H9 (cell line): ENCODE data around the gene SOX21. TPM values are rescaled to one million over a fixed set of nuclear protein-coding genes. Genes with fewer than 3 reads are reported as not detected.

Experiments used
- DNase-seq: peaks from one replicate; pipeline ENCODE4 v3.0.0-alpha.2; 2017
- H2AFZ ChIP-seq: one replicate; pipeline ENCODE4 v1.6.1; 2013; ENCODE audit warnings: mild to moderate bottlenecking, low read length, control low read depth, moderate library complexity
- H2AK5ac ChIP-seq: 2 replicates; pipeline ENCODE4 v1.6.1; 2013; ENCODE audit warnings: low read length, control low read depth, mixed read lengths; ENCODE audit not compliant: insufficient read length
- H2BK120ac ChIP-seq: one replicate; pipeline ENCODE4 v1.6.1; 2013; ENCODE audit warnings: low read depth, mild to moderate bottlenecking, low read length, control low read depth, inconsistent platforms; ENCODE audit not compliant: poor library complexity, severe bottlenecking
- H2BK12ac ChIP-seq: 2 replicates; pipeline ENCODE4 v1.6.1; 2013; ENCODE audit warnings: low read length, control low read depth, mixed read lengths, low read depth; ENCODE audit not compliant: insufficient read length
- H2BK15ac ChIP-seq: 2 replicates; pipeline ENCODE4 v1.6.1; 2013; ENCODE audit warnings: low read depth, low read length, control low read depth
- H2BK20ac ChIP-seq: one replicate; pipeline ENCODE4 v1.6.1; 2013; ENCODE audit warnings: low read depth, mild to moderate bottlenecking, low read length, control low read depth, inconsistent platforms; ENCODE audit not compliant: poor library complexity, severe bottlenecking
- H2BK5ac ChIP-seq: 2 replicates; pipeline ENCODE4 v1.6.1; 2013; ENCODE audit warnings: low read length, control low read depth, mixed read lengths; ENCODE audit not compliant: insufficient read length
- H3K14ac ChIP-seq: 2 replicates; pipeline ENCODE4 v1.6.1; 2013; ENCODE audit warnings: low read length, control low read depth; ENCODE audit not compliant: insufficient read depth
- H3K18ac ChIP-seq: 2 replicates; pipeline ENCODE4 v1.6.1; 2013; ENCODE audit warnings: low read depth, mild to moderate bottlenecking, mixed read lengths, low read length, control low read depth; ENCODE audit not compliant: insufficient read length
- H3K23ac ChIP-seq: 2 replicates; pipeline ENCODE4 v1.6.1; 2013; ENCODE audit warnings: low read length, control low read depth, mixed read lengths, low read depth; ENCODE audit not compliant: insufficient read length
- H3K23me2 ChIP-seq: 2 replicates; pipeline ENCODE4 v1.6.1; 2013; ENCODE audit warnings: low read depth, mild to moderate bottlenecking, mixed read lengths, low read length, control low read depth; ENCODE audit not compliant: insufficient read length, poor library complexity, severe bottlenecking
- H3K27ac ChIP-seq: 2 replicates; pipeline ENCODE4 v1.5.1; 2013; ENCODE audit warnings: low read length, control low read depth, mixed read lengths, low read depth; ENCODE audit not compliant: insufficient read length
- H3K27me3 ChIP-seq: 2 replicates; pipeline ENCODE4 v1.6.1; 2013; ENCODE audit warnings: low read length, control low read depth, inconsistent platforms; ENCODE audit not compliant: insufficient read depth
- H3K4ac ChIP-seq: 2 replicates; pipeline ENCODE4 v1.6.1; 2013; ENCODE audit warnings: low read depth, mild to moderate bottlenecking, control low read depth, inconsistent platforms, low read length, moderate library complexity
- H3K4me1 ChIP-seq: 2 replicates; pipeline ENCODE4 v1.6.1; 2013; ENCODE audit warnings: low read length, control low read depth, inconsistent platforms; ENCODE audit not compliant: insufficient read depth
- H3K4me2 ChIP-seq: 2 replicates; pipeline ENCODE4 v1.6.1; 2013; ENCODE audit warnings: low read length, control low read depth, mixed read lengths; ENCODE audit not compliant: insufficient read length, insufficient read depth
- H3K56ac ChIP-seq: 2 replicates; pipeline ENCODE4 v1.6.1; 2013; ENCODE audit warnings: low read depth, mild to moderate bottlenecking, mixed read lengths, low read length, control low read depth; ENCODE audit not compliant: insufficient read length
- H3K79me1 ChIP-seq: 2 replicates; pipeline ENCODE4 v1.6.1; 2013; ENCODE audit warnings: low read depth, mild to moderate bottlenecking, moderate library complexity, low read length, control low read depth, inconsistent platforms; ENCODE audit not compliant: insufficient read depth, poor library complexity, severe bottlenecking
- H3K79me2 ChIP-seq: 2 replicates; pipeline ENCODE4 v1.6.1; 2013; ENCODE audit warnings: low read length, control low read depth, inconsistent platforms; ENCODE audit not compliant: insufficient read depth
- H3K9ac ChIP-seq: 2 replicates; pipeline ENCODE4 v1.6.1; 2013; ENCODE audit warnings: low read length, control low read depth, mixed read lengths; ENCODE audit not compliant: insufficient read length; ENCODE audit errors: extremely low read depth
- H3K9me3 ChIP-seq: one replicate; pipeline ENCODE4 v1.6.1; 2013; ENCODE audit warnings: low read depth, low read length, inconsistent platforms; ENCODE audit not compliant: control insufficient read depth
- H3T11ph ChIP-seq: one replicate; pipeline ENCODE4 v1.6.1; 2013; ENCODE audit warnings: mild to moderate bottlenecking, low read length, control low read depth, inconsistent platforms
- H4K20me1 ChIP-seq: one replicate; pipeline ENCODE4 v1.6.1; 2013; ENCODE audit not compliant: control insufficient read depth, insufficient read length, insufficient read depth
- H4K5ac ChIP-seq: 2 replicates; pipeline ENCODE4 v1.6.1; 2013; ENCODE audit warnings: low read depth, mild to moderate bottlenecking, mixed read lengths, low read length, control low read depth; ENCODE audit not compliant: insufficient read length
- H4K8ac ChIP-seq: replicated peaks from 2 replicates; pipeline ENCODE4 v1.6.1; 2013; ENCODE audit warnings: low read length, control low read depth, mixed read lengths, low read depth; ENCODE audit not compliant: insufficient read length
- H4K91ac ChIP-seq: 2 replicates; pipeline ENCODE4 v1.6.1; 2013; ENCODE audit warnings: low read depth, mild to moderate bottlenecking, moderate library complexity, mixed read lengths, low read length, control low read depth; ENCODE audit not compliant: insufficient read length
- H3K27ac Mint-ChIP-seq, 3 experiments: 2 replicates in 2 of 3; 3 replicates in 1 of 3; pipeline ENCODE4 v1.8.0; 2020 to 2021; ENCODE audit warnings: mixed read lengths in 3 of 3, mild to moderate bottlenecking in 1 of 3, moderate library complexity in 1 of 3
- H3K27me3 Mint-ChIP-seq: 2 replicates; pipeline ENCODE4 v1.8.0; 2021; ENCODE audit warnings: low read depth, mild to moderate bottlenecking, moderate library complexity, mixed read lengths
- H3K36me3 Mint-ChIP-seq, 3 experiments: 2 replicates in 2 of 3; 3 replicates in 1 of 3; pipeline ENCODE4 v1.8.0; 2020 to 2021; ENCODE audit warnings: low read depth in 3 of 3, mixed read lengths in 3 of 3; ENCODE audit not compliant: insufficient read depth in 1 of 3
- H3K4me1 Mint-ChIP-seq, 2 experiments: 2 replicates each; pipeline ENCODE4 v1.8.0; 2020; ENCODE audit warnings: mixed read lengths in 2 of 2
- H3K4me3 Mint-ChIP-seq, 2 experiments: 2 replicates in 1 of 2; 3 replicates in 1 of 2; pipeline ENCODE4 v1.8.0; 2020 to 2021; ENCODE audit warnings: mild to moderate bottlenecking in 2 of 2, mixed read lengths in 2 of 2, moderate library complexity in 1 of 2
- H3K9me3 Mint-ChIP-seq, 2 experiments: 2 replicates in 1 of 2; 3 replicates in 1 of 2; pipeline ENCODE4 v1.8.0; 2020; ENCODE audit warnings: mild to moderate bottlenecking in 2 of 2, mixed read lengths in 2 of 2, moderate library complexity in 1 of 2
- CTCF ChIP-seq: fragments of 200-600 bp; sonication (generic); conservative IDR thresholded peaks from 3 replicates; pipeline ENCODE4 v1.8.0; 2021; ENCODE audit warnings: antibody characterized with exemption, mild to moderate bottlenecking
- WGBS: extraction: QIAGEN DNeasy Blood & Tissue Kit; methylation state at CpG from one replicate; pipeline ENCODE4 v1.1.7; 2013; ENCODE audit warnings: missing lambda C conversion rate, low lambda C conversion rate, mixed read lengths; ENCODE audit not compliant: insufficient read length; ENCODE audit errors: extremely low coverage; 5-methylcytosine and 5-hydroxymethylcytosine counted together
- total RNA-seq: library from RNA; stranded (reverse); gene quantifications from 2 replicates; pipeline ENCODE4 v1.2.1, GENCODE V29; 2021

The SOX21 gene
- total RNA-seq, 1 experiment from 2014 or later, result 38.4 TPM

- Histone ChIP-seq H3K4me1 (no peaks in the 10 kb centered on the region), H3K27me3 (peaks cover 54% of the 10 kb centered on the region; the same call in 1 of the 2 replicates), H3K56ac (no peak overlapping the region), H2BK12ac (no peak overlapping the region), H4K20me1 (no peaks in the 10 kb centered on the region), H4K8ac (no peak overlapping the region), H3T11ph (no peak overlapping the region), H4K5ac (no peak overlapping the region), H3K9ac (no peak overlapping the region), H3K27ac (no peak overlapping the region), H2AFZ (no peak overlapping the region), H3K79me2 (no peaks in the 10 kb centered on the region), H3K18ac (no peak overlapping the region), H2AK5ac (no peak overlapping the region), H3K23ac (no peak overlapping the region), H2BK20ac (no peak overlapping the region), H2BK5ac (no peak overlapping the region), H3K9me3 (no peaks in the 10 kb centered on the region), H3K4me2 (peak overlapping the region; percentile 87), H3K23me2 (peaks cover 32% of the 10 kb centered on the region), H4K91ac (no peak overlapping the region), H2BK15ac (no peak overlapping the region), H3K14ac (no peak overlapping the region; the same call in 1 of the 2 replicates), H2BK120ac (no peak overlapping the region), H3K4ac (no peak overlapping the region), H3K79me1 (no peaks in the 10 kb centered on the region)
- peak; percentile 56 for DNase-seq
- Mint-ChIP-seq H3K4me1 (peaks cover 59 to 72% of the 10 kb centered on the region in 2 experiments), H3K4me3 (peak overlapping the region; percentile 73 to 78), H3K27me3 (peaks cover 89% of the 10 kb centered on the region), H3K27ac (peak overlapping the region in 2 of 3 experiments; percentile 56 to 71; a peak in 4 of 7 replicates), H3K9me3 (peaks cover 0 to 8% of the 10 kb centered on the region in 2 experiments; a peak in 2 of 5 replicates), H3K36me3 (peaks cover 0 to 18% (median 3%) of the 10 kb centered on the region in 3 experiments; a peak in 5 of 7 replicates)
- no CpG with 5 or more reads among the region's 40 CpGs for WGBS
- TF ChIP-seq CTCF, result no peak
Observed at GRCh38 chr13:94705081-94706030, 7.0 kb downstream of the SOX21 start.
